Left cardiac atrium (tissue), 4 donors: ENCODE measurements around the gene SLAIN2. TPM values are rescaled to one million over a fixed set of nuclear protein-coding genes. Genes with fewer than 3 reads are reported as not detected.

Experiments used
- ATAC-seq, 2 donors: fragments of 200-7000 bp; cut with Tn5 transposase; one replicate each; pipeline ENCODE4 v1.9.1; 2020; ENCODE audit warnings: mild to moderate bottlenecking in 2 of 2, moderate library complexity in 2 of 2
- DNase-seq: peaks from one replicate; pipeline ENCODE4 v3.0.0-alpha.2; 2020
- intact Hi-C, 2 donors: fragments of 100-400 bp; cut with DNase I; formaldehyde crosslinking; loops; one replicate each; pipeline versions ENCODE4 v1.14.1 to v1.15.1; 2022 to 2023
- total RNA-seq, 2 donors: library from RNA; stranded (reverse); fragmentation: NEBNext Ultra II Directional; extraction: Animal tissue kit (Norgen Biotek cat#: 25700); gene quantifications; one replicate each; pipeline ENCODE4 v1.2.1, GENCODE V29; 2021
- donor health status: DM: no; HTN: yes; CAD: no.
- donor health status: DM: no; HTN: yes; CAD: no; lungs with severe emphysema.
- donor health status: DM: yes; HTN: yes; CAD: no.
- donor health status: Dilated cardiomyopathy.

SLAIN2 gene
- total RNA-seq, 2 donors from 2014 or later = 104 to 108 TPM

DNA sequence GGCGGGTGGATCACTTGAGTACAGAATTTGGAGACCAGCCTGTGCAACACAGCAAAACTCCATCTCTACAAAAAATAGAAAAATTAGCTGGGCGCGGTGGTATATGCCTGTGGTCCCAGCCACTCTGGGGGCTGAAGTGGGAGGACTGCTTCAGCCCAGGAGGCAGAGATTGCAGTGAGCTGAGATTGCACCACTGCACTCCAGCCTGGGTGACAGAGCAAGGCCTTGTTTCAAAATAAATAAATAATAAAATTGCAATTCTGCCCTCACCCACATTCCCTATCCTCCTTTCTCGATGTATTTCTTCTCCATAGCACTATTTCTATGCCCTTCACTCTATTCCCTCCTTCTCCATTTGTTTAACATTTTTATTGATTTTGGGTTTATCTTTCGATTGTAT is 8.7 kb upstream of the SLAIN2 start:
- ATAC-seq = no peak
- intact Hi-C loops = no loop called here
- DNase-seq = no peak

DNA sequence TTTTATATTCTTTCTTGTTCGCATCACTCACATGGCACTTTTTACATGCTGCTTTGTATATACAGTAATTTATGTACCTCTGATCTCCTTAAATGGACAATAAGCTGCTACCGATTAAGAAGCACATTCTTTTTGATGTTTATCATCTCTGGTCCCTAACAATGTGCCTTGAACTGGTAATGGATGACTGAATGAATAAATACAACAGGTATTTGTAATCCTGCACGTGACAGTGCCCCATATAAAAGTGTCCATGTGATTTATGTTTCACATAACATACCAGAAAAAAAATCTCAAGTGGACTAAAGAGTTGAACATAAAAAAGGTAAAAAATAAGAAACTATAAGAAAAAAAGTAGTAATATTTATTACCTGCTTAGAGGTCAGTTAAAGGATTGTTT is 7.7 kb upstream of the SLAIN2 start:
- ATAC-seq = no peak
- no peak for DNase-seq
- intact Hi-C loops = no loop called here

DNA sequence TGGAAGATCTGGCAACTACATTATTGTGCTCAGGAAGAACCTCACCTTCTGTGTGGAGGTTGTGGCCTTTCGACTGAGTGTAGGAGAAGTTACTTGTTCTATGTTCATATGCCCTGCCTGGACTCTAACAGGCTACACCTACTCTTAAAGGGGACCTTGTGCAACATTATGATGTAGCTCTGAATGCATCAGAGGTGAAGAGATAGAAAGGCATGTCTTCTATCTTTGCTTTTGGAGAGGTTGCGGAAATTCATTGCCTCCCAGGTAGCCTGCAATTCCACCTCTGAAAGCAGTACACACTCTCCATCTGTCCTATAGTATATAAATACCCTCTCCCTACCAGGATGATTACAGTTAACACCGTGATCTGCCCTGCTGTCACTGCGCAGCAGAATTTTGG is 7.1 kb upstream of the SLAIN2 start:
- intact Hi-C loops = no loop called here
- DNase-seq = no peak
- ATAC-seq = no peak

DNA sequence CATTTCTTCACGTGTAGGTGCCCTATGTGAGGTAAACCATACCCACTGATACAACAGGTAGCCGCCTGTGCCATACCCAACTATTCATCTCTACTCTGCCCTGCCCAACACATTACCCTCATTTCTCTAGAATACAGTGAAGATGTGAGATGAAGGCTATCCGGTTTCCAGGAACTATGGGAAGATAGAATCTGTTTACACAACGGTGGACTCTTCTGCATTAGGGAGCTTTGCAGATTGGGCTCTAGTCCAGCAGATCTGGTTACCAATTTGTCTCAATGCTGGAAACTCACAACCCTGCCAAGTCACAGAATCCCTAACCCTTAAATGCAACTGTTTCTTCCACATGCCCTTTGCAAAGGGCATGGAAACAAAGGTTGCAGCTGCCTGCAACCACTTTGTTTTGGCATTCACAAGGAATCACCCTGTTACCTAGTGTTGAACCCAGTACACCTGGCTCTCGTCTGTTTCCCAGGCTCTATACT is 6.4 kb upstream of the SLAIN2 start:
- DNase-seq (no peak), ATAC-seq (no peak)
- intact Hi-C loops = no loop called here

DNA sequence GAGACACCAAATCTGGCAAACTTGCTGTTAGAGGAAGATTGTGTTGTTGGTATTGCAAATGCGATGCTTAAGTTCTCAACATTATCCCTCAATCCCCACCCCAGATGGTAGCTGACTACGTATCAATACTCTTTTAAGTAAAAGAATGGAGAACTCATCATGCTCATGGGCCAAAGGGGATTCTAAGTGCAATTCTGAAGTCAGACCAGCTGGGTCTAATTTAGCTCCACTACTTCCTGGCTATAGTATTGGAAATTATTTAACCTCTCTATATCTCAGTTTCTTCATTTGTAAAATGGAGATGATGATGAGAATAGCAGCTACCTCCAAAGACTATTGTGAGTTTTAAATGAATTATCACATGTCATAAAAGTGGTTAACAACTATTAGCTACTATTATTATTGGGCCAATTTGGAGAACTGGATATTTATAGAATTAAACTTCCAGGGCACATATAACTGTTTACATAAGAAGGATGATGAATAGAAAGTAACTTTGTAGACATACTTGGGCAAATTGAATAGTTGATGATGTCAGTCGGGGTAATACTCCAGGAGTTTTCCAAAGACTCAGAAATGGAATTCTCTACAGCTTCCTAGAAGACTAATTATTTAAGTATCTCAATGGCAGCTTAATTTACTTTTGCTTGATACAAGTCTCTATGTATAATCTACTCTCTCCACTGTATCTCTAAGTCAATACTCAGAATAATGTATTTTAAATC is 5.0 kb upstream of the SLAIN2 start:
- ATAC-seq = no peak
- DNase-seq = no peak
- intact Hi-C loops = no loop called here

DNA sequence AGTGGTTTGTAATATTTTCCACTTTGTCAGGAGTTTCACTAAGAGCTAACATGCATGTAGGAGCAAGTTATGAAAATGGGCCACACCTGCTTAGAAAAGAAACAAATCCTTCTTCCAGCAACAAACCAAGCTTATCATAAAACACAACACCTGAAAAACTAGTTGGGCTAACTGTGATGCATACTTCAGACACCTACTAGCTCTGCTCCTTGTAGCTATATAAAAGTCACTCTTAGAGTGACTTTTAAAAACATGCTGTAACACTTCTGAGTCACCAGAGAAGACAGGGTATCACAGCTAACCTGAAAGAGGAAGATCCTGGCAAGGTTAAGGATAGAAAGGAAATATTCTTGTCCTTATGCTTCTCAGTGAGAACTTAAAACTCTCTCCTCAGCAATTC is 3.6 kb upstream of the SLAIN2 start:
- intact Hi-C loops = no loop called here
- DNase-seq = no peak
- ATAC-seq = no peak

DNA sequence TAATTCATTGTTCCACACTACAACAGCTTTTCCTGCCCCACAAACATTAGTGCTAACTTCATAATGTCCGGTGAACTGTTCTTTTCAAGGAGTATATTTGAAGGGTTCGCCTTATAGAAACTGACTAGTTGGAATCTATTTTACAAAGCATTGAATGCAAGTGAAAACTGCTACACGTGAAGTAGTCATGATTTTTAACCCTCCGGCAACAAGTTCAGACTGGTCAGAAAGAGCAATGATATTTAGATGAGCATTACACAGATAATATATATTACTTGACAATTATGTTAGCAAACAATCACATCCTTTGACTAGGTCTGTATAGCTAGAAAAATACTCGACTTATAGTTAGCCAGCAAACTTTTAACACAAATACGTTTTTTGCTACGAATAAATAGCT is 1.7 kb upstream of the SLAIN2 start:
- intact Hi-C loops = no loop called here
- ATAC-seq (no peak), DNase-seq (no peak)

DNA sequence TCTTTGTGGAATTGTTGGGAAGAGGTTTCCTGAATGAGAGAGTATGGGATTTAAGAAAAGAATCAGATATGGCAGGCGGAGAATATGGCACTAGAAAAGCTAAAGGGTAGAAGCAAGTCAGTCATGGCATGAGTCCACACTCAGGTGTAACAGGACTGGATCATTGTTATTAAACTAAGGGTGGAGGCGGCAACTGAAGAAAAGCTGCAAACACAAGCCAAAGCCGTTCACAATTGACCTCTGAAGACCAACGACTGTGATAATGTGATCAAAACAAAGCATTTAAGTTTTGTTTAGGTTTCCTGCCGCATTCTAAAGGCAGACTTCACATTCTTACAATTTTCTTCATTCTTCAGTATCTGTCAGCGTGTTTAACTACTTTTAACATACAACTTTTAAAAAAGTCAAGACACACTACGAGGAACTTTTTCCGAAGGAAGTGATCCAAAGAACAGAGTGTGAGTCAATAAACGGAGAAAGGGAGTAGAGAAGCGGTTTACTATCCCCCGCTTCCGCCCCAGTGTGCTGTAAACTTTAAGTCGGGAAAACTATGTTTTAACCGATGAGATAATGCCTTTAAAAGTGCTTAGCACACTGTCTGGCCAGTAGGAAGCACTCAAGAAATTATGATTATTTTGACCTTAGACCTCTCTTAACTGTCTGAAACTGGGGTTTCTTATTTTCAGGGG is 909 bp upstream of the SLAIN2 start:
- intact Hi-C loops = no loop called here
- DNase-seq = no peak
- ATAC-seq = peak in 1 of 2 donors; percentile 17

DNA sequence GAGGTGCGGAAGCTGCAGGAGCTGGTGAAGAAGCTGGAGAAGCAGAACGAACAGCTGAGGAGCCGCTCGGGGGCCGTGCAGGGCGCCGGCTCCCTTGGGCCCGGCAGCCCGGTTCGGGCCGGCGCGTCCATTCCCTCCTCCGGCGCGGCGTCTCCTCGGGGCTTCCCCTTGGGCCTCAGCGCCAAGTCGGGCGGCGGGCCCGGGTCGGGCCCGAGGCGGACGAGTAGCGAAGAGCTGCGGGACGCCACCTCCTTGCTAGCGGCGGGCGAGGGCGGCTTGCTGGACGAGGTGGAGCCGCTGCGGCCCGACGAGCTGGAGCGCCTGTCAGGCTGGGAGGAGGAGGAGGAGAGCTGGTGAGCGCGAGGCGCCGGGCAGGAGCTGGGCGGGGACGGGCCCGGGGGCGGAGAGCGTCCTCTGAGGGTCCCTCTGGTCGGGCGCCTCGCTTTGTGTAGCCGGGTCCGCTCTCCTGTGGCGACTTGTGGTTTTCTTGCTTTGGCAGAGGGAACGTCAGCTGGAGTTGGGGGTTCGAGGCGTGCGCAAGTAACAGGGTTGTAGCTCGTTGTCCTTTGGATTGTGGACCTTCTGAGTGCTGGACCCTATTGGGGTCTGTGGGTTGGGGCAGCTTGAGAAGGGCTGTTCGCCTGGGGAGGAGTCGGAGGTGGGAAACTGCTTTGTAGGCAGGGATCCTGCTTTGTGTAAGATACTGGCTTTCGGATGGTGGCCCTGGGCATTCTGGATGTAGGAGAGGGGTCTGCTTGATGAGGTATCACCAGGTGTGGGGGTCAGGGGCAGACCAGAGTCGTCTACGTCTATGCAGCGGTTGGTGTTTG is 662 bp downstream of the SLAIN2 start:
- peak; percentile 51 to 67 for ATAC-seq
- DNase-seq = peak; percentile 68
- intact Hi-C loops = no loop called here

DNA sequence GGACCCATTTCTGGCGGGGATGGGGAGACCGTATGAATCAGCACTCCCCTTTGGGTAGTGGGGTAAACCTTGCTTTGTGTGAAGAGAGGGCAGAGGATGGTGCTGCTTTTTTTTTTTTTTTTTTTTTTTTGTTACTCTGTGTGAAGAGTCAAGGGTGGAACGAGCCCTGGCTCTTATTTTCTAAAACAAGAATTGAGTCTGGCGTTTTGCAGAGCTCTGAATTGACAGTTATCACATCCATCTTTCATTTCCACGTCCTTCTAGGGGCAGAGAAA is 1.2 kb downstream of the SLAIN2 start:
- no peak for DNase-seq
- intact Hi-C loops = no loop called here
- no peak for ATAC-seq

DNA sequence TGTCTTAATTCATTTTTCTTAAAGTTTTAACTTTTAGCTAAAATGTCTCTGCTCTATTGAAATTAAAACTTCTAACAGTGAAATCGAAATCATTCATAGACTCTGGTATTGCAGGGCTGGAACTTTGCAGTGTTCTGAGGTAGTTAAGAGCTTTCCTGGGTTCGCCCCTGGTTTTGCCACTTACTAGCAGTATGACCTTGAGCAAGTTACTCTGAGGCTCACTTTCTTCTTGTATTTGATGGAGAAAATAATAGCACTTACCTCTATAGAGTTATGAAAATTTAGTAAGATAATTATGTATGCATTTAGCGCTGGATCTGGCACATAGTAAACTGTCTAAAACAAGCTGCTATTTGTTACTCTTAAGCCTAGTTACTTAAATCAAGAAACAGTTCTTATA is 1.7 kb downstream of the SLAIN2 start:
- intact Hi-C loops = no loop called here
- DNase-seq = no peak
- ATAC-seq = no peak

DNA sequence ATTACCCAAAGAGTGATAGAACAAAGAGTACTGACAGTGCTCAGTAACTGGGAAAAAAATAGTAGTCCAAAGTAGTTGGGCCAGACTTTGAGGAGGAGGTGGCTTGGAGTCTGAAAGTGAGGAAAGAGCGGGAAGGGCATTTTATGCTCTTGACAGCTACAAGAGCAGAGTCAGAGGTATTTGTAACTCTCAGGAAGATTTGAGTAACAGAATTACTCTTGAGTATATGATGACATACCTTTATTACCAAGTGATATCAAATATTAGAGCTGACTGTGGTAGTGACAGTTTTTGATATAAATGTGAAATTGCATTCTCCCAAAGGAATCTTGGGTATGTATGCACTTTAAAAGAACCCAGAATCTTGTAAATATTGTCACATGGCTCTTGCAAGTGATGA is 2.2 kb downstream of the SLAIN2 start:
- ATAC-seq (no peak), DNase-seq (no peak)
- intact Hi-C loops = no loop called here

DNA sequence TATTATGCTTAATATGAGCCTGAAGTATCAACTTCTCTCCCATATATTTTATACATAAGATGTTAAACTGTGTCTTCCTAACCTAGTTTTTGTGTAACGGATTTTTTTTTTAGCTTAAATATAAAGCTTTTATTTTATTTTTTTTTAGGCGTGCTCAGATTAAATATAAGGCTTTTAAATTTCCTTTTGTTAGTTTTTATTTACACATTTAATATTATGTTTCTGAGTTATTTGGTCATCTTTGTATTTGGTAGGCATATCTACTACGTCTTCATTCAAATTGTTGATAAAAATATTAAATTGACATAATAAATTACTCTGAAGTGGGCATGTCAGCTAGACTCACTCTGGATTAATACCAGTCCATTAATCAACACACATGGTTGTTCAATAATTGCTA is 4.2 kb downstream of the SLAIN2 start:
- intact Hi-C loops = no loop called here
- DNase-seq = no peak
- no peak for ATAC-seq

DNA sequence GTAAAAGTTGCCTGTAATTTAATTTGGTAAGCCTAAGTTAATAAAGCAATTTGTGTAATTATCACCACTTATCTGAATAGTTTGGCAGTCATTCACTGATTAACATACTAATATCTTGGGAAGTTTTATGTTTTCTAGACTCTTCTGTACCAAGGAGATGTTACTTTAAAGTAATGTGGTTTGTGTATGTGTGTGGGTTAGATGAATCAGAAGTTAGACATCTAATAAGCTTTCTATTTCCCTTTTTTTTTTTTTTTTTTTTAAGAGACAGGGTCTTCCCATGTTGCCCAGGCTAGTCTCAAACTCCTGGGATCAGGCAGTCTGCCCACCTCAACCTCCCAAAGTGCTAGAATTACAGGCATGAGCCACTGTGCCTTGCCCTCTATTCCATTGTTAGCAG is 5.3 kb downstream of the SLAIN2 start:
- DNase-seq (no peak), ATAC-seq (no peak)
- intact Hi-C loops = no loop called here

DNA sequence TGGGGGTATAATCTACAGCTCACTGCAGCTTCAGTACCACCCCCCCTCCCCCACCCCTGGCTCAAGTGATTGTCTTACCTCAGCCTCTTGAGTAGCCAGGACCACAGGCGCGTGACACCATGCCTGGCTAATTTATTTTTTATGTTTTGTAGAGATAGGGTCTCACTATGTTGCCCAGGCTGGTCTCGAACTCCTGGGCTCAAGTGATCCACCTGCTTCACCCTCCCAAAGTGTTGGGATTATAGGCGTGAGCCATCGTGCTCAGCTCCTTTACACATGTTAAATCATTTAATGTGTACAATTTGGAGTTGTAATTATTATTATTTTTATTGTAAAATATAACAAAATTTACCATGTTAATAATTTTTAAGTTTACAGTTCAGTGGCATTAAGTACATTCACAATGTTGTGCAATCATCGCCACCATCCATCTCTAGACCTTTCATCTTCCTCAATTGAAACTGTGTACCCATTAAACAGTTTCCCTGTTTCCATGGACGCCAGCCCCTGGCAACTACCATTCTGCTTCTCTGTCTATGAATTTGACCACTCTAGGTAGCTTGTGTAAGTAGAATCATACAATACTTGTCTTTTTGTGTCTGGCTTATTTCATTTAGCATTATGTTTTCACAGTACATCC is 6.1 kb downstream of the SLAIN2 start:
- no peak for DNase-seq
- ATAC-seq = no peak
- intact Hi-C loops = no loop called here

DNA sequence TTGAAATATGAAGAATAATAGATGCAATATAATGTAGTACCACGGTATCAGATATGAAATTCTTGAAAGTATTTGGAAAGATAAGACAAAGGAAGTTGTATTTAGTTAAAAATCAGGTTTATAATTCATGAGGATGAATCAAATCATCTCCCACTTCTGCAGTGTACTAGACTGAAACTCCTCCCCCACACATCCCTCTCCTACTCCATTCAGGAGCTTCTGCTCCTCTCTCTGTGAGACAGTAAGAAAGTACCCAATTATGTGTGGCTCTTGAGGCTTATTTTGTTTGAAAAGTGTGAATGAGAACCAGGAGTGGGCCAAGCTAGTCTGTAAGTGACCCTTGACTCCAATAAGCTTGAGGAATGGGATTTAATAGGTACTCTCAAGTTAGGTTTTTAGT is 9.5 kb downstream of the SLAIN2 start:
- intact Hi-C loops = no loop called here
- DNase-seq (no peak), ATAC-seq (no peak)

DNA sequence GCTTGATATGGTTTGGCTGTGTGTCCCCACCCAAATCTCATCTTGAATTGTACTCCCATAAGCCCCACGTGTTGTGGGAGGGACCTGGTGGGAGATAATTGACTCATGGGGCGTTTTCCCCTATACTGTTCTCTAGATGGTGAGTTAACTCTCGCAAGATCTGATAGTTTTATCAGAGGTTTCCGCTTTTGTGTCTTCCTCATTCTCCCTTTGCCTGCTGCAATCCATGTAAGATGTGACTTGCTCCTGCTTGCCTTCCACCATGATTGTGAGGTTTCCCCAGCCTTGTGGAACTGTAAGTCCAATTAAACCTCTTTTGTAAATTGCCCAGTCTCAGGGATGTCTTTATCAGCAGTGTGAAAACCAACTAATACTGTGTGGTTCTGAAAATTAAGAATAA is 11.5 kb downstream of the SLAIN2 start:
- ATAC-seq (no peak), DNase-seq (no peak)
- intact Hi-C loops = no loop called here

DNA sequence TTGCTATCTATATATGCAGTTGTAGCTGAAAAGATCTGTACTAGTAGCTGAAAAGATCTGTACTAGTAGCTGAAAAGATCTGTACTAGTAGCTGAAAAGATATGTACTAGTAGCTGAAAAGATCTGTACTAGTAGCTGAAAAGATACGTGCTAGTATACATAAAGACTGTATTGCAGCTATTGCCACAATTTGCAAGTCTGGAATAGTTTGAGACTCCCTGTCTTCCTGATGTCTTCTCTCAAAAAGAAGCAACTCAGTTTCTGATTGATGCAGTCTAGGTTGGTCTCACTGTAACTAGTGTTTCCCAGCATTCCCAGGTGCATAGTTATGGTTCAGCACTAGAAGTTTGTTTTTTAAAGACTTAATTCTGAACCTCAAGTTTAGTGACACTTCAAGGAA is 15.0 kb downstream of the SLAIN2 start:
- ATAC-seq = no peak
- intact Hi-C loops = no loop called here

DNA sequence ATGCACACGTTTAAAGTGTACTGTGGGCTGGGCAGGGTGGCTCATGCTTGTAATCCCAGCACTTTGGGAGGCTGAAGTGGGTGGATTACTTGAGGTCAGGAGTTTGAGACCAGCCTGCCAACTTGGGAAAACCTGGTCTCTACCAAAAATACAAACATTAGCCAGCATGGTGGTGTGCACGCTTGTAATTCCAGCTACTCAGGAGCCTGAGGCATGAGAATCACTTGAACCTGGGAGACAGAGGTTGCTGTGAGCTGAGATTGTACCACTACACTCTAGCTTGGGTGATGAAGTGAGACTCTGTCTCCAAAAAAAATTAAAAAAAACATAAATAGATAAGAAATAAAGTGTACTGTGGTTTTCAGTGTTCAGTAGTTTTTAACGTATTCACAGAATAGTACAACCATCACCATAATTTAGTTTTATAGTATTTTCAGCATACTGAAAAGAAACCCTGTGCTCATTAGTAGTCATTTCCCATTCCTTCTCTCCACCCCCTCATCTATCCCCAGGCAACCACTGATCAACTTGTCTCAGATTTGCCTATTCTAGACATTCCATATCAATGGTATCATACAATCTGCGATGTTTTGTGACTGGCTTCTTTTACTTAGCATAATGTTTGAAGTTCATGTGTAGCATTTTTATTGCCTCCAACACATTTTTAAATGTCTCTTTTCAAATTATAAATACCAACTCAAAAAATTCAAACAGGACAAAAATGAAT is 19.1 kb downstream of the SLAIN2 start:
- intact Hi-C loops = no loop called here
- ATAC-seq (peak in 1 of 2 donors; percentile 70), DNase-seq (no peak)

More for the DNA sequence above, 15.0 kb downstream of the SLAIN2 start:
- no peak for DNase-seq
